Left lung (tissue), 10 donors: ENCODE measurements around the gene RERE. TPM values are rescaled to one million over a fixed set of nuclear protein-coding genes. Genes with fewer than 3 reads are reported as not detected.

Experiments
- ATAC-seq: fragments of 200-7000 bp; cut with Tn5 transposase; one replicate; pipeline ENCODE4 v1.9.1; 2020; ENCODE audit warnings: moderate library complexity
- DNase-seq, 4 donors: peaks; one replicate each; pipeline ENCODE4 v3.0.0-alpha.2; 2013 to 2020
- H3K27ac ChIP-seq, 2 donors: fragments of 200-600 bp; sonication (generic) in 1 of 2; one replicate each; pipeline versions ENCODE4 v1.5.0 to v1.8.0; 2020 to 2021
- H3K27me3 ChIP-seq, 2 donors: fragments of 200-600 bp; sonication (generic) in 1 of 2; one replicate each; pipeline versions ENCODE4 v1.5.0 to v1.8.0; 2020 to 2021
- H3K36me3 ChIP-seq, 2 donors: fragments of 200-600 bp; sonication (generic) in 1 of 2; one replicate each; pipeline versions ENCODE4 v1.5.0 to v1.8.0; 2020 to 2021
- H3K4me1 ChIP-seq, 2 donors: fragments of 200-600 bp; one replicate each; pipeline ENCODE4 v1.8.0; 2021
- H3K4me3 ChIP-seq, 2 donors: fragments of 200-600 bp; sonication (generic) in 1 of 2; one replicate each; pipeline versions ENCODE4 v1.5.0 to v1.8.0; 2020 to 2021; ENCODE audit warnings: mild to moderate bottlenecking in 1 of 2
- H3K9me3 ChIP-seq, 2 donors: fragments of 200-600 bp; sonication (generic) in 1 of 2; one replicate each; pipeline versions ENCODE4 v1.5.0 to v1.8.0; 2020 to 2021
- CTCF ChIP-seq, 2 donors: fragments of 200-600 bp; sonication (generic) in 1 of 2; IDR thresholded peaks; one replicate each; pipeline versions ENCODE4 v1.5.0 to v1.8.0; 2021; ENCODE audit warnings: antibody characterized with exemption in 2 of 2
- intact Hi-C, 2 donors: fragments of 100-400 bp; cut with DNase I; formaldehyde crosslinking; loops; one replicate each; pipeline versions ENCODE4 v1.11.2 to v1.14.2; 2022
- polyA plus RNA-seq, 6 donors: library from polyadenylated mRNA; unstranded; fragments of 120-200 nt; gene quantifications; one replicate each; pipeline ENCODE4 v1.2.1, GENCODE V29; 2013; ENCODE audit not compliant: insufficient read length in 6 of 6
- total RNA-seq, 2 donors: library from RNA; stranded (reverse); fragmentation: NEBNext Ultra II Directional; extraction: Animal tissue kit (Norgen Biotek cat#: 25700); gene quantifications; one replicate each; pipeline ENCODE4 v1.2.1, GENCODE V29; 2021
- donor health status: DM: no; HTN: yes; CAD: no.
- donor health status: DM: no; HTN: no; CAD: no.

RERE gene
- total and polyA plus RNA-seq, 8 donors, result 73.3 to 135 (median 130) TPM

- Histone ChIP-seq H3K27ac (no peak overlapping the region), H3K27me3 (no peaks in the 10 kb centered on the region), H3K4me1 (peaks cover 0 to 7% of the 10 kb centered on the region in 2 donors), H3K4me3 (no peak overlapping the region), H3K9me3 (no peaks in the 10 kb centered on the region), H3K36me3 (no peaks in the 10 kb centered on the region)
- no peak for TF ChIP-seq CTCF (IDR thresholded peaks at IDR 0.05)
- ATAC-seq (no peak), DNase-seq (no peak)
- intact Hi-C loops, result no loop called here
Observed at GRCh38 chr1:8551613-8552489, 265.6 kb downstream of the RERE start.

GRCh38 chr1:8551057-8551456, 266.4 kb downstream of the RERE start:
- Histone ChIP-seq H3K9me3 (no peaks in the 10 kb centered on the region), H3K27ac (no peak overlapping the region), H3K4me3 (no peak overlapping the region), H3K27me3 (no peaks in the 10 kb centered on the region), H3K4me1 (peaks cover 0 to 7% of the 10 kb centered on the region in 2 donors), H3K36me3 (no peaks in the 10 kb centered on the region)
- TF ChIP-seq CTCF (IDR thresholded peaks at IDR 0.05), result no peak
- ATAC-seq, result no peak
- DNase-seq, result no peak
- intact Hi-C loops, result no loop called here

- H3K27me3 ChIP-seq, result no peaks in the 10 kb centered on the region
- no peaks in the 10 kb centered on the region for H3K4me1 ChIP-seq
- DNase-seq (no peak), ATAC-seq (no peak)
- no peak for TF ChIP-seq CTCF (IDR thresholded peaks at IDR 0.05)
- intact Hi-C loops, result no loop called here
- no peaks in the 10 kb centered on the region for H3K9me3 ChIP-seq
- H3K4me3 ChIP-seq, result no peak overlapping the region
- H3K27ac ChIP-seq, result no peak overlapping the region
- no peaks in the 10 kb centered on the region for H3K36me3 ChIP-seq
Observed at GRCh38 chr1:8547791-8548190, 269.6 kb downstream of the RERE start.

GRCh38 chr1:8545078-8545477, 272.4 kb downstream of the RERE start:
- Histone ChIP-seq H3K36me3 (no peaks in the 10 kb centered on the region), H3K4me3 (no peak overlapping the region), H3K27me3 (no peaks in the 10 kb centered on the region), H3K4me1 (no peaks in the 10 kb centered on the region), H3K27ac (no peak overlapping the region), H3K9me3 (no peaks in the 10 kb centered on the region)
- no peak for TF ChIP-seq CTCF (IDR thresholded peaks at IDR 0.05)
- ATAC-seq (no peak), DNase-seq (no peak)
- intact Hi-C loops, result no loop called here

- Histone ChIP-seq H3K27ac (no peak overlapping the region), H3K9me3 (no peaks in the 10 kb centered on the region), H3K4me1 (no peaks in the 10 kb centered on the region), H3K36me3 (no peaks in the 10 kb centered on the region), H3K27me3 (no peaks in the 10 kb centered on the region), H3K4me3 (no peak overlapping the region)
- intact Hi-C loops, result no loop called here
- DNase-seq (no peak), ATAC-seq (no peak)
- TF ChIP-seq CTCF (IDR thresholded peaks at IDR 0.05), result no peak
Observed at GRCh38 chr1:8544644-8545043, 272.8 kb downstream of the RERE start.
